C4-2B (cell line): Measurements from ENCODE around the gene TMEM272.

ENCODE experiments used
- CTCF ChIP-seq: fragments of 450-650 bp; conservative IDR thresholded peaks from 2 replicates; pipeline ENCODE4 v1.5.1; 2017; ENCODE audit warnings: mild to moderate bottlenecking
- ZFX ChIP-seq: fragments of 450-650 bp; IDR thresholded peaks from 2 replicates; pipeline ENCODE4 v1.6.1; 2017

DNA sequence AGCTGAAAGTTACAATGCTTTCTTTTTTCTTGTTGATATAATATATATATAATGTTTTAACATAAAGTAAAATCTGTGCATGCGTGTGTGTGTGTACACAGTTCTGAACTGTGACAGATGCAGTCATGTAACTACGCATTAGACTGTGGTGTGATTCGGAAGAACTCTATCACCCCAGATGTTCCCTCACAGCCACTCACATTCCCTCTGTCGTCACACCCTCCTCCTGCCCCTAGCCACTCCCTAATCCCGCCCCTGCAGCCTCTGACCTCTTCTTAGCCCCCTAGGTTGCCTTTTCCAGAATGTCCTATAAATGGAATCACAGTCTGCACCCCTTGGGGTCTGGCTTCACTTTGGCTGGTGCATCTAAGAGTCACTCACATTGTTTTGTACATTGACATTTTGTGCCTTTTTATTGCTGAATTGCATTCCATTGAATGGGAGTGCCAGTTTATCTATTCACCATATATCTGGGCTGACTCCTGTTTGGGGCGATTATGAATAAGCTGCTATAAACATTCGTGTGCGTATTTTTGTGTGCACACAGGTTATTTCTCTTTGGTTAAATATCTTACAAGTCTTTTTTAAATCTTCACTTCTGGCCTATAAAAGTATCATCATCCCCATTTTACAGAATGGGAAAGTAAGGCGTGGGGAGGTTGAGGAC, 61.4 kb downstream of the TMEM272 start:
- TF ChIP-seq CTCF (no peak), ZFX (no peak)
